ENCODE data around the gene CHIC2.

- TF ChIP-seq CTCF (optimal IDR thresholded peaks at IDR 0.05 in 1 of 3, IDR thresholded peaks at IDR 0.05 in 1 of 3, conservative IDR thresholded peaks at IDR 0.05 in 1 of 3; ENCODE audit: extremely low read depth in 1 of 3, insufficient read depth in 2 of 3, low read length in 3 of 3) (no peak), EZH2 (IDR thresholded peaks at IDR 0.05; ENCODE audit: low read length) (no peak)
Measured at GRCh38 chr4:53987761-53988171, 76.6 kb downstream of the CHIC2 start.
